H1 (cell line): ENCODE results near the gene GOLGA3.

ENCODE experiments used
- CEBPB ChIP-seq: IDR thresholded peaks from 2 replicates; pipeline ENCODE4 v1.6.1; 2012; ENCODE audit warnings: low read depth, low read length
- EP300 ChIP-seq, 2 experiments: IDR thresholded peaks; 1 replicate in 1 of 2; 2 replicates in 1 of 2; pipeline ENCODE4 v1.6.1; 2011 to 2012; ENCODE audit warnings: low read depth in 2 of 2, low read length in 2 of 2, mild to moderate bottlenecking in 2 of 2, borderline replicate concordance in 1 of 2, inconsistent platforms in 1 of 2, moderate library complexity in 1 of 2
- POU5F1 ChIP-seq: IDR thresholded peaks from 2 replicates; pipeline ENCODE4 v1.6.1; 2011; ENCODE audit warnings: low read depth, mild to moderate bottlenecking, low read length, moderate library complexity
- RXRA ChIP-seq: IDR thresholded peaks from 2 replicates; pipeline ENCODE4 v1.6.1; 2011; ENCODE audit warnings: low read depth, mild to moderate bottlenecking, low read length, moderate library complexity; ENCODE audit not compliant: insufficient read depth

DNA sequence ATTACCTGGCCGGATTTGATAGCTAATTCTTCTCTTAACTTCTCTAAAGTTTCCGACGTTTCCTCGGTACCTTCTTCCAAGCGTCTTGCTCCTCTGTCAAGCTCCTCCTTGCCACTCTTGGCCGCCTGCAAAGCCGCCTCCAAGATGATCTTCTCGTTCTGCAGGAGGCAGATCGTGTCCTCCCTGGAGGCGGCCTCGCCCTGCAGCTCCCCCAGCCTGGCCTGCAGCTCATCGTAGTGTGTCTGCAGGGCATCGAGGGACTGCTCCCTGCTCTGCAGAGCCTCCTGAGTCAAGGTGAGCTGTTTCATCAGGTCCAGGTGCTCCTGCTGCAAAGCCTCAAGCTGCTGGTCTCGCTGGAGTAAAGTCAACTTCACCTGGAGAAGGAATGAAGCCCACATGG, 32.8 kb downstream of the GOLGA3 start:
- no peak for TF ChIP-seq EP300 (IDR thresholded peaks at IDR 0.05; ENCODE audit: borderline replicate concordance in 1 of 2, low read depth in 2 of 2, low read length in 2 of 2)
- no peak for TF ChIP-seq CEBPB
- no peak for TF ChIP-seq POU5F1
- TF ChIP-seq RXRA = no peak
